ENCODE measurements around the gene CALU.

CALU gene

GRCh38 chr7:128739048-128739962 lies at the start of gene CALU:
CALU (plus strand) TSS chr7:128739359; CDS start chr7:128748584, 9,225 bp downstream.
- DNase-seq = peak; percentile 95 to 96

DNA sequence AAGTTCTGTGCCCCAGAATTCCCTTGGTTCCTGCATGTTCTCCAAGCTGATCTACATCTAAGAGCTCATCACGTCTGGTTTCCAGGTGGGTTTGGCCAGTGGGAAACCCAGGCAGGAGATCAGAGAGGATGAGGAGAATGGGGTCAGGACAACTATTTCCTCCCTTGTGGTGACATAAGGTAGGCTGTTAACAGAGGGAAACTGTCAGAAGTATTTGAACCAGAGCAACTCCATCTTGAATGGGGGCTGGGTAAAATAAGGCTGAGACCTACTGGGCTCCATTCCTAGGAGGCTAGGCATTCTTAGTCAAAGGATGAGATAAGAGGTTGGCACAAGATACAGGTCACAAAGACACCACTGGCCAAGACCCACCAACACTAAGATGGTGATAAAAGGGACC lies 47.9 kb upstream of the CALU start:
- no peak for DNase-seq

DNA sequence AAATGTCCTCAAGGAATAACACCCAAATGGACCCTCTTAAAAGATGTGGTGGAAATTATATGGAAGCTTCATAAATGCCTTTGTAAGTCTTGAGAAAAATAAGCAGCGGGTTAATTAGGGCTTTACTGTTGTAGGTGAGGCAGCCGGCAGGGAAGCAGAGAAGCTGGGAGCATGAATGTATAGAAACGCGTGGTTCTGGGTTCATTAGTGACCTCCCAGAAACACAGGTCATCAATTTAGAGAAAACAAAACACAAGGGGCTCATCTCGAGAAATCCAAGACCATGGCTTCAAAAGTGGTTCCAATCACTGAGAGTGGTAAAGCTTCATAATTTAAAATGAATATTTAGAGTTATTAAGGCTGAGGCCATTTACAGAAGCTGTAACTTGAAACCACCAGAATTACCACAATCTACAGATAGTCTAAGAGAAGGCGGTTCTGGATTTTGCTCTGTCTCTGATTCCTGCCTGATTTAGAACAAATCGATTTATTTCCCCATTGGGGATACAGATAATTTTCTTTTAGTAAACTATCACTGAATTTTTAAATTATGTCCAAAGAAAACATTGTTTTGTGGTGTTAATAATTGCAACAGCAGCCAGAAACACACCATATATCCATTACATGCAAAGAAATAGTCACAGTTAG lies 46.4 kb upstream of the CALU start:
- no peak for DNase-seq

DNA sequence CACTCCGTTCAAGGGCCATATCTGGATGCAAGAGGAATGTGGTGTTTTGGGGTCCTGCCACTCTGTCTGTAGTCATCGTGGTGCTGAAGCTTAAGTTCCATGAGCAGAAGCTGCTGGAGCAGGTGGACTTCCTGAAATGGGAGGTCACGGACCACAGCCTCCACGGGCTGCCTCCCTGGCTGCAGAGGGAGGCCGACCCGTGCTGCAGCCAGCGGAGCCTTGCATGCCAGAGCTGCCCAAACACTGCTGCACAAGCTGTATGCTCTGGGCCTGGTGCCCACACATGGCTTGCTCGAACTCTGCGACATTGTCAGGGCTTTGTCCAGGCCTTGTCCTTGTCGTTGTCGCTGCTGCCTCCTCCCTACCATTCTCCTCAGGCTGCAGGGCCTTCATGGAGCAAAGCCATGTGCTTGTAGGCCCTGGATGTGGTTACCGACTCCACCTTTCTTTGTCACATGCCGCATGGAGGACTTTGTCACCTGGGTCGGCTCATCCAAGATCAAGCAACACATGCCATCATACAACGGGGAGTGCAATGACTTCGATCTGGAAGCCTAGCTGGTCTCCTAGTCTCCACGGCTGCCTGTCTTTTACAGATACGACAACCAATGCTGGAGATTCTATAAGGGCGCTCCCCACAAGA lies 45.7 kb upstream of the CALU start:
- no peak for DNase-seq

- no peak for DNase-seq
Observed at GRCh38 chr7:128694738-128695137, 44.4 kb upstream of the CALU start.

DNA sequence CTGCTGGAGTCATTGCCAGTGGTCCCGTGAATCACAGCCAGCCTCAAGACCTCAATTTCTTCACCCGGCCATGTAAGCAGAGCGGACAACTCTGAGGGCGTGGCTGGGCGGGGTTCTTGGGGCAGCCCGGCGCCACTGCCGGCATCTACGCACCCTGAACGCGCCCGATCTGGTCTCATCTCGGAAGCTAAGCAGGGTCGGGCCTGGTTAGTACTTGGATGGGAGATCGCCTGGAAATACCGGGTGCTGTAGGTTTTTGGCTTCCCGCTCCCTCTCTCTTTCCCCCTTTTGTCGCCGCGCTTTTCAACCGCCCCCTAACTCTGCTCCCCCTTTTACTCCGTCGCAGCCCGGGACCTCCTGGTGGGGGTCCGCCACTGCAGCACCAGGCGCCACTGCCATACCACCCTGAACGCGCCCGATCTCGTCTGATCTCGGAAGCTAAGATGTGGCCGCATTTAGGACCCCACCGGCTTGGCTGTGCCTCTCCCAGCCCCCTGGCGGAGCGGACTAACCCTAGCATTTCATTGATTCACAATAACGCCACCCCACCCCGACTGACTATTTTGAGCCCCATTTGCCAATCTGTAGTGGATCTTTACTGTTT lies 41.8 kb upstream of the CALU start:
- peak; percentile 68 to 76 for DNase-seq

GRCh38 chr7:128699196-128699712 lies 39.9 kb upstream of the CALU start:
- DNase-seq = no peak

GRCh38 chr7:128699895-128700294 lies 39.3 kb upstream of the CALU start:
- no peak for DNase-seq

DNA sequence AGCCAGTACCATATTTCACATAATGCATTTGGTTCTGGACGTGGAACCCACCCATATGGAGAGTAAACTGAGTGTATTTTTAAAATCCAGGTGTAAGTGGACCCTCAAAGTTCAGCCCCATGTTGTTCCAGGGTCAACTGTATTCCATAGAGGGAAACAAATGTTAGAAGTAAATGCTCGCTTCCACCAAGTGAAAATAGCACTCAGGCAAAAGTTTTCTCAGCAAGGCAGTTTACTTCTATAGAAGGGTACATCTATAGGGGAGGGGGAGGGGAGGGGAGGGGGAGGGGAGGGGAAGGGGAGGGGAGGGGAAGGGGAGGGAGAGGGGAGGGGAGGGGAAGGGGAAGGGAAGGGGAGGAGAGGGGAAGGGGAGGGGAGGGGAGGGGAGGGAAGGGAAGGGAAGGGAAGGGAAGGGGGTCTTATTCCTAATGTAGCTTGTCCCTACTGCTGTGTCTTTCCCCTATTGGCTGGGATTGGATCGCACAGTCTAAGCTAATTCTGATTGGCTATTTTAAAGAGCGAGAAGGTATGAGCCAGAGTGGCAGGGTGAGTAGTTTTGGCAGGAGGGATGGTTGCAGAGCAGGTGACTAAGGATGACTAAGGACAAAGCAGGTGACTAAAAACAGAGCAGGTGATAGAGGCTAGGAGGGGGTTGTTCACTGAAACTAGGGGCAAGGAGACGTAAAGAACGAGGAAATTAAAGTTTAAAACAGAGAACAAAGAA lies 37.9 kb upstream of the CALU start:
- no peak for DNase-seq

DNA sequence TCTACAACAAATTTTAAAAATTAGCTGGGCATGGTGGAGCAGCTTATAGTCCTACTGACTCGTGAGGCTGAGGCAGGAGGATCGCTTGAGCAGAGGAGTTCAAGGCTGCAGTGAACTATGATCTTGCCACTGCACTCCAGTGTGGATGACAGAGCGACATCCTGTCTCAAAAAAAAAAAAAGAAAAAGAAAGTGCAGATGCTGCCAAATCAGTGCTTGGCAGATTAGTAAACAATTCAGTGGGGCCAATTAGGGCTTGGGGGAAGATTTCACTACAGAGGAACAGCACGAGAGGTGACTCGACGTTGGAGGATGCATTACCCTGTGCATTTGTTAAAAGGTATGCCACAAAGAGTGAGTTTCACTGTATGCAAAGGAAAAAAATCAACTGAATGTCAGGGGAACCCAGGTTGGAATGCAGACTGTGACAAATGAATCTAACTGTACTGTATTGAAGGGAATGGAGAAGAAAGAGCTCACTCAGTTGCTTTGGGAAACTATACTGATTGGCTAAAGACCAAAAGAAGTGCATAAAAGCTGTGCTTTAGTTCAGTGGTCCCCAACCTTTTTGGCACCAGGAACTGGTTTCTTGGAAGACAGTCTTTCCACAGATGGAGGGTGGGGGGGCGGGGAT lies 35.4 kb upstream of the CALU start:
- DNase-seq = no peak

DNA sequence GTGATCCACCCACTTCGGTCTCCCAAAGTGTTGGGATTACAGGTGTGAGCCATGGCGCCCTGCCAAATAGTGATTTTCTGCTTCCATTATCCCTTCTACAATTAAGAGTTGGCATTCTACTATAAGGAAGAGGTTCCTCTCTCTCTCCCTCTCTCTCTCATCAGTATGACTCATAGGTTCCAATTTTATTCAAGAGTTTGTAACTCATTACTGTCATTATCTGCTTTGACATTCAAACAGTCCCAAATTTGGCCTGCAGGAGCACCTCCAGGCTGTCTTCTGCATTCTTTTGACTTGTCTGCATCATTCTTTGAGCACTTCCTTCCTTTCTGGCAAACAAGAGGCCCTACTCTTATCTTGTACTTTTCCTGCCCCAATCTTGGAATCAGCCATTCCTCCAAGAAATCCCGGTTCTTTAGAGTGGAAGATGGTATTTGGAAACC lies 33.2 kb upstream of the CALU start:
- DNase-seq = no peak

- DNase-seq = no peak
Observed at GRCh38 chr7:128707752-128708151, 31.4 kb upstream of the CALU start.

DNA sequence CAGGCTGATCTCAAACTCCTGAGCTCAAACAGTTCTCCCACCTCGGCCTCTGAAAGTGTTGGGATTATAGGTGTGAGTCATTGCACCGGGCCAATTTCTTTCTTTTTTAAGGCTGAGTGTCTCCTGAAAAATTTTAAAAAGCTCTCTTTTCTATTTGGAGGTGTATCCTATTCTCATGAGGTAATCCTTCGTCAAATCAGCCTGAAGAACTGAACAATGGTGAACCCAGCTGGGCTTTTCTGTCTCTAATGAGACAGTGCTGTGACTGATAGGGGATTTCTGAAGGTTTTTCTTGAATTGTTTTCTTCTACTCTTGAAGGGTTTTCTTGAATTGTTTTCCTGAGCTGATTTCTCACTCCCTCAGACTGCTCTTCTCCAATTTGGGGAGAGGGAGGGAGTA lies 30.9 kb upstream of the CALU start:
- no peak for DNase-seq

DNA sequence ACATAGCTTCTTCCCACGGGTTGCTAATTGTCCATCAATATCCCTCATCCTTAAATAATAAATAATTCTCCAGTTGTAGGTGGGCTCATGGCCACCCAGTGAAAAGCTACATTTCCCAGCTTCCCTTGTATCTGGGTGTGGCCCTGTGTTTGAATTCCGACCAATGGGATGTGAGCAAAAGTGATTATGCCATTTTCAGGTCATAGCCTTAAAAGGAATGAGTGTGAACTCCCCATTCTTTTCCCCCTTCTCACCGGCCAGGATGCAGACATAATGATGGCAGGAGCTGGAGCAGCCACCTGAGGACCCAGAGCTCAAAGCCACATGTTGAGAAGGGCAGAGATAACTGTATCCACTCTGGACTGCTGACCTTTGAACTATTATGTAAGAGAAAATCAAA lies 30.3 kb upstream of the CALU start:
- no peak for DNase-seq

- no peak for DNase-seq
Observed at GRCh38 chr7:128710481-128710880, 28.7 kb upstream of the CALU start.

DNA sequence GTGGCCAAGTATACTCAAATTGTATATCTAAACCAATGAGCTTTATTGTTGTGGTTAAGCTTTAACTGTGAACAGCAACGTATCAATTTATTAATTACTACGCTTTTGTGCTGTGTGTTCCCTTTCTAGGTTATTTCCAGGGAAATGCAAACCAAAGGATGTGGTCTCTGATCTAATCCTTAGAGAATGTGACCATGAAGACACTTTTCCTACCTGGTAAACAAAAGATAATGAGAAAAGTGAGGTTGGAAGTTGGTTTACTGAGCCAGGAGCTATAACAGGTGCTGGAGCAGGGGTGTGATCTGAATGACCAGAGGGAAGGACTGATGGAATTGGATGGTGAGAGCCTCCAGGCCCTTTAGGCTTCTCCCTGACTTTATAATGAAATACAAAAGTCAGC lies 25.4 kb upstream of the CALU start:
- no peak for DNase-seq

GRCh38 chr7:128714701-128715495 lies 24.3 kb upstream of the CALU start:
- DNase-seq = no peak

- DNase-seq = no peak
Observed at GRCh38 chr7:128718967-128719642, 20.1 kb upstream of the CALU start.

- DNase-seq = no peak
Observed at GRCh38 chr7:128721376-128721775, 17.8 kb upstream of the CALU start.

GRCh38 chr7:128724743-128725142 lies 14.4 kb upstream of the CALU start:
- DNase-seq = no peak

Data from activated CD4-positive, alpha-beta T cell treated with anti-CD3 and anti-CD28 coated beads, Interleukin-2, amount 50 U/mL, for 48 hours (primary cell).